CD4-positive, alpha-beta T cell treated with Interferon gamma for 1 hour (primary cell): ENCODE measurements around the gene TLE3.

Experiments
- DNase-seq: peaks from one replicate; pipeline ENCODE4 v3.0.0-alpha.2; 2020

Gene TLE3

DNA sequence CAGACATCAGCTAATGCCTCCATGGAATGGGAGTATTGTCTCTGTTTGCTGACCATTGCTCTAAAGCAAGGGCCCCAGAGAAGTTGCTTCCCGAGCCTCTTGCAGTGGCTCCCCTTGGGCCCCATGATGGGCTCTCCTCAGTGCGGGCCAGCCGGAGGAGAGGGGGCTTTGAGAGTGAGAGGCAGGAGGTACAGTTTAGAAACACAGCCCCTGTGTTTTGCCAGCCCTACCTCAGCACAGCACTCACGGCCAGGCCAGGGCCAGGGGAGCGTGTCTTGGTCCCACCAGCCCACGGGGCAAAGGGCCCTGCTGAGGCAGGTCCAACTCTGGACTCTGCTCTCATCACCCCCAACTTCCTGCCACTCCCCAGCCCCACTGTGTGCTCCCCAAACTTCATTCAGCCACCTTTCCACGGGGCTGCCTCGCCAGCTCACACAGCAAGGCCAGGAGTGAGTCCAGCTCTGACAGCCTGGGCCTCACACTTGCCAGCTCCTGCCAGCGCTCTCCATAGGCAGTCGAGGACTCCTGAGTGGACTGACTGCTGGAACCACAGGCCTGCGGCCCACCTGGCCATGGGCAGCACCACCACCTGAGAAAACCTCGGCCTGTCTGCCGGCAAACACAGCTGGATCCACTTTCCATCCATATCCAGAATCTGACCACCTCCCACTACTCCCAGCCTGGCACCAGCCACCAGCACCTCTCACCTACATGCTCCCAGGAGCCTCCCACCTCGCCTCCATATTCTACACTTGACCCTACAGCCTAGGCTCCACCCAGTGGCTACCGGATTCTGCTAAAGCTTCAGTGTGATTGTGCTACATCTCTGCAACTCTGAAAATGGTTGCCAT, 99.0 kb downstream of the TLE3 start:
- DNase-seq = no peak

DNA sequence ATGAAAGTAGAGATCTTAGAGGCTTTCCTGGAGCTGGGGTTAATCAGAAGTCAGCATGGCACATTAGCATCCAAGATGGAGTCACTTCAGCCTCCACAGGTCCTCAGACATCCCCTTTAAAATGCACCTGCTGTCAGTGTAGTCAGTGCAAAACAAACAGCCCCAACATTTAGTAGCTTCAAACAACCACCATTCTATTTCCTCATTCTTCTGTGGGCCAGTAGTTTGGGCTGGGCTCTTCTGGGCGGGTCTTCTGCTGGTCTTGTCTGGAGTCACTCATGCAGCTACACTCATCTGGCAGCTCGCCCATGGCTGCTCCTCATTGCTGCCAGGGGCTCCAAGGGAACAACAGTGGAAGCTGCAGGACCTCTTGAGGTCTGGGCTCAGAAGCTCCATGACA, 99.9 kb downstream of the TLE3 start:
- DNase-seq = no peak
